GM19035 (cell line): ENCODE results near the gene PLEKHB1.

ENCODE experiments used
- ATAC-seq: cut with Tn5 transposase; IDR thresholded peaks from one replicate; pipeline ENCODE4 v1.9.1; 2021; ENCODE audit not compliant: unreplicated experiment

The PLEKHB1 gene

DNA sequence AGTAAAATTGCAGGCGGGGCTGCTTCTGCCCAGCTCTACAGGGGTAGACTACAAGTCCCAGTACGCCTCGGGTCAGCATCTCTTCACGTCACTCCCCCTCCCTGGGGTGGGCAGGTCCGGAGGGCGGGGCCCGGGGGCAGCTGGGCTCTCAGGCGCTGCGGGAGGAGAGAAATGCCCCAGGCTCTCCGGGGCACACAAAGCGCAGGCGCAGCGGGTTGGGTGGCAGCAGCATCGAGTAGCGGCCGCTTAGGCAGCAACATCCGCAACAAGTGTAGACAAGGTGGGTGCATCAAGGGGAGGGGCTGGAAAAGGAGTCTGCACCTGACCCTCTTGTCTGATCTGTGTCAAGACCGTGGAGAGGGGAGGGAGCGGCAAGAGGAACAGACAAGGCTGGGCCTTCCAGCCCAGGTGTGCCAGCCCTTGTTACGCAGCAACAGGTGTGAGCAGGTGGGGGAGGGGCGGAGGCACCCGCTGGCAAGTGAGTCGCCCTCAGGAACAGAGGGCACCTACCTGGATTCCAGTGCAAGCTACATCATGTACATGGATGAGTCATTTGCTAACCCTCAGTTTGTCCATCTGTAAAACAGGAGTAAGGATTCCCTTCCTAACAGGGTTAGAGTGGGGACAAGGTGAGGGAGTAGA is 1.2 kb downstream of the PLEKHB1 start:
- ATAC-seq = peak; percentile 95

GRCh38 chr11:73648121-73648520 is 1.7 kb downstream of the PLEKHB1 start:
- no peak for ATAC-seq

DNA sequence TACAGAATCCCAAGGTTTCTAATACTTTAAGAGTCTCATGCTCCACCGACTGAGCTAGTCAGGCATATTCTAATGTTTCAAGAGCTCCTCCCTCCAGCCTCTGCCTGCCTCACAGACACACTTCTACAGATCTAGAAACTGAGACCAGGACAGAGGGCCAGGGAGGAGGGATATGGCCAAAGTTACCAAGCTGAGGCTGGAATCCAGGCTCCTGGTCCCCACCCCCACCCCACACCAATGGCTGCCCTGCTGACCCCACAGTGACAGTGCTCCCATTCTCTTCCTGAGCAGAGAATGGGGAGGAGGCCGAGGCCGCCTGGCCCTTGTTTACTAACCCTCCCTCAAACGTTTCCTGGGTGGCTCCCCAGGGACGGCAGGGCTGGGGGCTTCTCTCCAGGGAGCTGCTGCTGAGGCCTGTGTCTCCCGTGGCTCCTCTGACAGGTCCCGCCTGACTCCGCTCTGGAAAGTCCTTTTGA is 2.2 kb downstream of the PLEKHB1 start:
- ATAC-seq = no peak

- ATAC-seq = no peak
Measured at GRCh38 chr11:73649206-73649605, 2.8 kb downstream of the PLEKHB1 start.

GRCh38 chr11:73650400-73650799 is 4.0 kb downstream of the PLEKHB1 start:
- ATAC-seq = no peak

DNA sequence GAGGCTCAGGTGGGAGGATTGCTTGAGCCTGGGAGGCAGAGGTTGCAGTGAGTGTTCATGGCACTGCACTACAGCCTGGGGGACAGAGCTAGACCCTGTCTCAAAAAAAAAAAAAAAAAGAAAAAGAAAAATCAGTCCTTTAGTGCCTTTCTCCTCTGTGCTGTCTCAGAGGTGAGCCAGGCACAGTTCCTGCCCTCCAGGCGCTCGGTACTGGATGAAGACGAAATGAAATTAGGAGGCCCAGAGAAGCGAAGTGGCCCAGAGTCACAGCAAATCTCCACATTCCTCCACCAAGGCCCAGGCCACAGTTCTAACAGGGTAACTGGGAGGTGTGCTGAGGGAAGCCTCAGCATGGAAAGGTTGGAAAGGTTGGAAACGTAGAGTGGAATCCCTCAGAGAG is 4.9 kb downstream of the PLEKHB1 start:
- no peak for ATAC-seq

- ATAC-seq = no peak
Measured at GRCh38 chr11:73651661-73652045, 5.3 kb downstream of the PLEKHB1 start.

- ATAC-seq = no peak
Measured at GRCh38 chr11:73652046-73652730, 5.8 kb downstream of the PLEKHB1 start.

GRCh38 chr11:73652856-73653559 is 6.6 kb downstream of the PLEKHB1 start:
- ATAC-seq = no peak

- ATAC-seq = no peak
Measured at GRCh38 chr11:73653996-73654395, 7.6 kb downstream of the PLEKHB1 start.

- no peak for ATAC-seq
Measured at GRCh38 chr11:73654482-73655021, 8.2 kb downstream of the PLEKHB1 start.

DNA sequence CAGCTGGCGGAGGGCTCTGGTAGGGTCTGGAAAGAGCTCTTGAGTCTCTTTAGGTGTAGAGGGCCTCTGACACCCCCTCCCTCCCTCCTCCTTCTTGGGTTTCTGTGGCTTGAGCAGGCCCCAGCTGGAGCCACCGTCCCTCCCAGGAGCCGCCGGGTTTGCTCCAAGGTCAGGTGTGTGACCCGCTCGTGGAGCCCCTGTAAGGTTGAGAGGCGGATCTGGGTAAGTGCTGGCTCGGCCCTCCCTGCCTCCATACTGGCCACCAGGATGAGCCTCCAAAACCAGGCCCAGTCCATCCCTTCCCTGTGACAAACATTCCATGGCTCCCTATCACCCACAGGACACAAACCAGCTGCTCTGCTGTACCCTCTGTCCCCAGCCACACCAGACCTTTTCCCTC is 9.3 kb downstream of the PLEKHB1 start:
- ATAC-seq = no peak

DNA sequence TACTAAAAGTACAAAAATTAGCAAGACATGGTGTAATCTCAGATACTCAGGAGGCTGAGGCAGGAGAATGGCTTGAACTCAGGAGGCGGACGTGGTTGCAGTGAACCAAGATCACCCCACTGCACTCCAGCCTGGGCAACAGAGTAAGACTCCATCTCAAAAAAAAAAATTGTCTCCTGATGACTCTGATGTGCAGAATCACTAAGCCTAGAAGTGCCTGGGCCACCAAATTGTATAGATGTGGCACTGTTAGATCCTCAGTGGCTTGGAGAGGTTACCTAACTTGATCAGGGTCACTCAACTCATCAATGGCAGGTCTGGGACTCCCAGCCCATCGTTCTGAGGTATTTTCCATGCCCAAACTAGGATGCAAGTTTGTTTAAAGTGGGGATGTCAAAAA is 10.6 kb downstream of the PLEKHB1 start:
- ATAC-seq = no peak

DNA sequence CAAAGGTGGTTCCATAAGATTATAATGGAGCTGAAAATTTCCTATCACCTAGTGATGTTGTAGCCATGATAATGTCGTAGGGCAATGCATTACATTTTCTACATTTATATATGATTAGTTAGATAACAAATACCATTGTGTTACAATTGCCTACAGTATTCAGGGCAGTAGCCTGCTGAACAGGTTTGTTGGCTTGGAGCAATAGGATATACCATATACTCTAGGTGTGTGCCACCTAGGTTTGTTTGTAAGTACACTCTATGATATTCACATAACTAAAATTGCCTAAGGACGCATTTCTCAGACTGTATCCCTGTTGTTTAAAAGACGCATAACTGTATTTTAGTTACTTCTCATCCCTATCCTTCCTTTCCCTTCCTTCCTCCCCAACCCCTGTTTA is 13.6 kb downstream of the PLEKHB1 start:
- no peak for ATAC-seq

DNA sequence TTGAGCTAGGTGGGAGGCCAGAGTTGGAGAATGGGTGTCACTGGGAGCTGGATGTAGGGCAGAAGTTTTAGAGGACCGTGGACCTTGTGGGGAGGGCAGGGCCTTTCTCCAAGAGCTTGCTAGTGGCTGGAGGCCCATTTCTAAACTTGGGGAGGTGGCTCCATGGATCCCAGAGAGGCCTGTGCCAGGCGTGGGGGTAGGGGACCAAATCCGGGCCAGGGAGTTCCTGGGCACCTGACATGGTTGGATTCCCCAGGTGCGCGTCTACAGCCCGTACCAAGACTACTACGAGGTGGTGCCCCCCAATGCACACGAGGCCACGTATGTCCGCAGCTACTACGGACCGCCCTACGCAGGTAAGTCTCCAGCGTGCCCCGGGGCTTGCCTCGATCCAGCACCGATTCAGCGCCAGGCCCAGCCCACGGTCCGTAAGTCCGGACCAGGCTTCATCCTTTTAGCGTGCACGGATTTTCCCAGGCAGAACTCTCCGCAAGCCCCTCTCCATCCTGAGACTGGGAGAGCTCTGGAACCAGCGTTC is 14.2 kb downstream of the PLEKHB1 start:
- no peak for ATAC-seq

- peak; percentile 70 for ATAC-seq
Measured at GRCh38 chr11:73661035-73661628, 14.8 kb downstream of the PLEKHB1 start.

- ATAC-seq = no peak
Measured at GRCh38 chr11:73662445-73663157, 16.2 kb downstream of the PLEKHB1 start.

DNA sequence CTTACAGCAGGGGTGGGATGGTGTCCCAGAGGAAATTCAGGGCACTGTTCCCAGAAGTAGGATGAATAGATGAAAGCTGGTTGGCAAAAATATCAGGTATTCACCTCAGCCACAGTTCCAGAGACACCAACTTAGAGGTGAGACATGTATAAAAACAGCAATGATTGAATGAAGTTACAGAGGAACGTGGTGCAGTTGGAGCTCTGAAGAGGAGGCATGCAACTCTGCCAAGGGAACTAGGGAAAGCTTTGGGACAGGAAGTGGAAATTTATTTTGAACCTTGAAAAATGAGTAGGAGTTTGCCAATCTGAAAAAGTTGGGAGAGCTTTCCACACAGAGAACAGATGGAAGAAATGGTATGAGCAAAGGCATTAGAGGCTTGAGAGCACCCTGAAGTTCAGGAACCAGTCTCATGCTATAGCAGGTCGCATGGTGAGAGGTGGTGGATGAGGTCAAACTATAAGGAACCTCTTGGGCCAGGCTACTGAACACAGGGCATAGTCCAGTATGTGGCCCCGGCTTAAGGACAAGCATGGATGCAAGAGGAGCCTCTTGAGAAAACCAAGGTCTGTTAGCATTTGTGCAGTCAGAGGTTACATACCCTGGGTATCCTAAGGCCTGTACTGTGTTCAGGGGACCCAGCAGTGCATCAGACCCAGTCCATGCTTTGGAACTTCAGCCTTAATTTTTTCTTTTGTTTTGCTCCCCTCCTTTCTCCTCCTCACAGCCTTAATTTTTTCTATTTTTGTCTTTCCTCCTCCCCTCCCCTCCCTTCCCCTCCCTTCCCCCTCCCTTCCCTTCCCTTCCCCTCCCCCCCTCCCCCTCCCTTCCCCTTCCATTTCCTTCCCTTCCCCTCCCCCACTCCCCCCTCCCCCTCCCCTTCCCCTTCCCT is 17.5 kb downstream of the PLEKHB1 start:
- ATAC-seq = no peak

- ATAC-seq = no peak
Measured at GRCh38 chr11:73664877-73665276, 18.5 kb downstream of the PLEKHB1 start.

- ATAC-seq = no peak
Measured at GRCh38 chr11:73667891-73668290, 21.5 kb downstream of the PLEKHB1 start.
